SK-N-MC (cell line): Measurements from ENCODE around the gene GLO1.

Source experiments
- EZH2 ChIP-seq: fragments of 200-600 bp; sonication (generic); IDR thresholded peaks from one replicate; pipeline ENCODE4 v1.6.1; 2017; ENCODE audit warnings: antibody characterized with exemption
- POLR2AphosphoS5 ChIP-seq: IDR thresholded peaks from 2 replicates; pipeline ENCODE4 v1.6.1; 2012; ENCODE audit warnings: mild to moderate bottlenecking, low read depth, low read length, borderline replicate concordance

GRCh38 chr6:38644951-38645350 is 58.0 kb downstream of the GLO1 start:
- TF ChIP-seq POLR2AphosphoS5: no peak
- no peak for TF ChIP-seq EZH2
